Heart left ventricle (tissue), 13 donors: Measurements from ENCODE around the gene C2orf42.

Experiments used
- POLR2A ChIP-seq, 2 donors: fragments of 450-650 bp; IDR thresholded peaks; one replicate each; pipeline ENCODE4 v1.6.1; 2017; ENCODE audit warnings: antibody characterized with exemption in 2 of 2, mild to moderate bottlenecking in 2 of 2, moderate library complexity in 2 of 2
- TF ChIP-seq, protein P1 (sequence below), 12 donors: fragments of 200-600 bp; sonication (generic) in 4 of 12; IDR thresholded peaks; one replicate each; pipeline versions ENCODE4 v1.5.0 to v1.8.0; 2018 to 2022; ENCODE audit warnings: antibody characterized with exemption in 12 of 12, mild to moderate bottlenecking in 5 of 12
- donor health status: ischemic (EF 13 %, LVEDD 7.1; RV severe dilation, severe dysfunction).
- donor health status: DM: no; HTN: yes; CAD: no.
- donor health status: DM: no; HTN: no; CAD: no.
- donor health status: ischemic (EF 25% LVEDD 6.9; RV normal size, moderate dysfunction).
- donor health status: ischemic (EF 25% LVEDD 5.7; RV mildly dilated, moderate dysfunction).
- donor health status: ischemic (EF 35%, LVEDD 5.7; RV mildly dilated, moderate dysfunction).
- donor health status: nonischemic (EF 11% LVEDD 7.7; RV severe dilation, severe dysfunction).
- donor health status: DM: yes; HTN: yes; CAD: no.
- donor health status: PGD.
- donor health status: ischemic (EF 29% LVEDD 5.4; RV normal size, mild dysfunction).
- donor health status: nonischemic (EF 23%, LVEDD 6.1; RV moderate dilation, normal function).

DNA sequence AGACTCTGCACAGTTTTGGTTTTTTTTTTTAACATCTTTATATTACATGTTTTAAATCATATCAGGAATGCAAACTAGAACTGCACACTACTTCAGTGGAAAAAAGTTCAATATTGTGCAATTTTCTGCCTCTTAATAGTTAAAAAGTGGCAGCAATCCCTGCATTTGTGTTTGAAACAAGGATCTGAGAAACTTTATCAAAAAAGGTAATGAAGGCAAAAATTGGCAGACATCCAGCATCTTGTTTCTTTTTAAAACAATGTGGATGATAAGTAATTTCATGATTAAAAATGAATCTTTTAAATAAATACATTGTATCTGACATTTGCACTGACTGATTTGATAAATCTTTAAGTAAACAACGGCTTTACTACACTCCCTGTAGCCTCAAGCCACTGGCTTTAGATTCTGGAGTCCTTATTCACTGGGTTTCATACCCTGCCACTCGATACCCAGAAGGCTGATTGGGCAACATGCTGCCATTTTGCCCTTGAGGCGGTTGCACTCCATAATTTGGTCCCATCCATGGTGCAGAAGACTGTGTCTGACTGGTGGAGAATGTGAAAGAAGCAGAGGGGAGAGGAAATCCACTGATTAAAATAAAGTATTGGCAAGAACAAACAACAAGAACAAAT lies 21.6 kb upstream of the C2orf42 start:
- TF ChIP-seq, protein P1, sequence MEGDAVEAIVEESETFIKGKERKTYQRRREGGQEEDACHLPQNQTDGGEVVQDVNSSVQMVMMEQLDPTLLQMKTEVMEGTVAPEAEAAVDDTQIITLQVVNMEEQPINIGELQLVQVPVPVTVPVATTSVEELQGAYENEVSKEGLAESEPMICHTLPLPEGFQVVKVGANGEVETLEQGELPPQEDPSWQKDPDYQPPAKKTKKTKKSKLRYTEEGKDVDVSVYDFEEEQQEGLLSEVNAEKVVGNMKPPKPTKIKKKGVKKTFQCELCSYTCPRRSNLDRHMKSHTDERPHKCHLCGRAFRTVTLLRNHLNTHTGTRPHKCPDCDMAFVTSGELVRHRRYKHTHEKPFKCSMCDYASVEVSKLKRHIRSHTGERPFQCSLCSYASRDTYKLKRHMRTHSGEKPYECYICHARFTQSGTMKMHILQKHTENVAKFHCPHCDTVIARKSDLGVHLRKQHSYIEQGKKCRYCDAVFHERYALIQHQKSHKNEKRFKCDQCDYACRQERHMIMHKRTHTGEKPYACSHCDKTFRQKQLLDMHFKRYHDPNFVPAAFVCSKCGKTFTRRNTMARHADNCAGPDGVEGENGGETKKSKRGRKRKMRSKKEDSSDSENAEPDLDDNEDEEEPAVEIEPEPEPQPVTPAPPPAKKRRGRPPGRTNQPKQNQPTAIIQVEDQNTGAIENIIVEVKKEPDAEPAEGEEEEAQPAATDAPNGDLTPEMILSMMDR (IDR thresholded peaks at IDR 0.05), result no peak
- TF ChIP-seq POLR2A (IDR thresholded peaks at IDR 0.05), result no peak
